ENCODE data around the gene CAMK2A.
A peak's percentile ranks its signal among the peaks of the same experiment; 100 is the strongest.

The CAMK2A gene

GRCh38 chr5:150184006-150184405 lies 105.6 kb downstream of the CAMK2A start:
- DNase-seq = no peak

- DNase-seq = no peak
Measured at GRCh38 chr5:150183436-150183835, 106.1 kb downstream of the CAMK2A start.

DNA sequence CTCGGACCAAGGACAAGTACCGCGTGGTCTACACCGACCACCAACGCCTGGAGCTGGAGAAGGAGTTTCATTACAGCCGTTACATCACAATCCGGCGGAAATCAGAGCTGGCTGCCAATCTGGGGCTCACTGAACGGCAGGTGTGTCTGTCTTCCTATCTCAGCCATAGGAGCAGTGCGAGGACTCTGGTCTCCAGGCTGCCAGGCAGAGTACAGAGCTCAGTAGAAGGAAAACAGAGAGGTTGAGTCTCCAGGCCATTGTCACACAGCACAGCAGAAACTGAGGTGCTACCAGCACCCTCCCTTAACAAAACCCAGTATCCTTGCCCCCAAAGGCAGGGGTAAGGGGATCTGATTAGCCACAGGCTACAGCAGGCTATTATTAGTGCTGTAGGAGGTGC lies 106.8 kb downstream of the CAMK2A start:
- DNase-seq = no peak

- no peak for DNase-seq
Measured at GRCh38 chr5:150181766-150182545, 107.6 kb downstream of the CAMK2A start.

- no peak for DNase-seq
Measured at GRCh38 chr5:150181027-150181426, 108.5 kb downstream of the CAMK2A start.

- peak; percentile 35 for DNase-seq
Measured at GRCh38 chr5:150180241-150181026, 109.1 kb downstream of the CAMK2A start.

DNA sequence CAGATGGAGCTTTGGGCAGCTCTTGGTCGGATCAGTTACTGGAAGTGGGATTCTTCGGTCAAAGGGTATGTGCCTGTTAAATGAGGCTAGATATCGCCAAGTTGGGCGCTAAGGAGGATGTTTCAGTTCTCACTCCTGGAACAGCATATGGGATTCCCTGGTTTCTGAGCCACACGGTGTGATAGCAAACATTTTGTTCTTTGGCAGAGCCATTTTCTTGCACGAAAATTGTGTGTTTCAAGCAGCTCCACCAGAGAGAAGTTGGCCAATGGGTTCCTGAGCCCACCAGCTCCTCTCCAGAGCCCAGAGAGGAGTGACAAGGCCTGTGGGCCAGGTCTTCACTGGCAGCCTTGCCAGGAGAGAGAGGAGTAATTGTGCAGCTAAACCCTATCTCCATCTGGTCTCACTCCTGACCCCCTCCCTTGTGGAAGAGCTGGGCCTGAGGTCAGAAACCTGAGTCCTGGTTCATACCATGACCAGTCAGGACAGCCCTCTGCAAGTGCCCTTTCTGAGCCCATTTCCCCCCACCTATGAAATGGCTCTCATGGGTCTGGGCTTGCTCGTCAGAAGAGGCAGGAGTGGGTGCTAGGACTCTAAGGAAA lies 110.5 kb downstream of the CAMK2A start:
- no peak for DNase-seq

- DNase-seq = no peak
Measured at GRCh38 chr5:150178262-150178661, 111.3 kb downstream of the CAMK2A start.

- no peak for DNase-seq
Measured at GRCh38 chr5:150177721-150178120, 111.9 kb downstream of the CAMK2A start.

DNA sequence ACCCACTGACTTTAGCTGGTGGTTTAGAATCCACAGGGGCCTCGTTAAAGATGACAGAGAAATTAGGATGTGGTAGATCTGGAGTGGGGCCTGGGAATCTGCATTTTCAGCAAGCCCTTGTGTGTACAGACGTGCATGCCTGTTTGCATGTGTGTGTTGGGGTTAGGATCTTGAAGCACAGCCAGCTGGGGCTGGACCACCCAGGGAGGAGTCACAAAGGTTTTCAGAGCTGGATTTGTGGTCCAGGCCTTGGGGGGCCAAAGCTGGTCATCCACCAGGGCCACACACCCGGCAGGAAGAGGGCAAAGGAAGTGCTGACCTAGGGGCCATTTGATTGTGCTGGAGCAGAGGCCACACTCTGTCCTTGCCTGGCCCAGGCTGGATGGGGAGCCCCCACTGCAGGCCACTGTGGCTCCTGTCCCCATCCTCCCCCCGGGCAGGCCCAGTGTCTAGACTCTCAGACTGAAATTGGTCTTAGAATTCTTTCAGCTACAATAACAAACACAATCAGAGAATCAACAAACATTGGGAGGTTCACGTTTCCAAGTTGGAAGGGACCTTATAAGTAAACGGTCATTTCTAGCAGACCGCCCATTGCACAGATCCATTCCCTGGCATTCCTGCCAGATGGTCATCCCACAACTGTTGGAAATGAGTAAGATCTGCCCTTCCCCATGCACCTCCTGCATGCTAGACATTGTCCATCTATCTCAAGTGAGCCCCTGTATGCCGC lies 112.7 kb downstream of the CAMK2A start:
- DNase-seq = no peak

GRCh38 chr5:150175536-150175935 lies 114.0 kb downstream of the CAMK2A start:
- peak; percentile 65 for DNase-seq

- no peak for DNase-seq
Measured at GRCh38 chr5:150175076-150175475, 114.5 kb downstream of the CAMK2A start.

- DNase-seq = no peak
Measured at GRCh38 chr5:150174285-150174684, 115.3 kb downstream of the CAMK2A start.

DNA sequence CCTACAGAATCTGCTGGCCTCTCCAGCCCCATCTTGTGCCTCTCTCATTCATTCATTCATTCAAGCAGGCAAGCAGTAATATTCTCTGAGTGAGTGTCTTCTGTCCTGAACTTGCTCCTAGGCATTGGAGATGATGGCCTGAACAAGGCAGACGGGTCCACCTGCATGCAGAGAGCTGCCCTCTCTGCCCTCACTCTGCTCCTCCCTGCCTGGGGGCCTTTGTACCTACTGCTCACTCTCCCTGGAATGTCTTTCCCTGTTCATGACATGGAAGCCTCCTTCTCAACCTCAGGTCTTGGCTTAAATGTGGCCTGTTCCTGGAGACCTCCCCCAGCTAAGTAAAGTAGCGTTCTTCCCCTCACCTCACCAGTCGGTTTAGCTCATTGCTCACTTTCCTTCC lies 116.4 kb downstream of the CAMK2A start:
- no peak for DNase-seq

DNA sequence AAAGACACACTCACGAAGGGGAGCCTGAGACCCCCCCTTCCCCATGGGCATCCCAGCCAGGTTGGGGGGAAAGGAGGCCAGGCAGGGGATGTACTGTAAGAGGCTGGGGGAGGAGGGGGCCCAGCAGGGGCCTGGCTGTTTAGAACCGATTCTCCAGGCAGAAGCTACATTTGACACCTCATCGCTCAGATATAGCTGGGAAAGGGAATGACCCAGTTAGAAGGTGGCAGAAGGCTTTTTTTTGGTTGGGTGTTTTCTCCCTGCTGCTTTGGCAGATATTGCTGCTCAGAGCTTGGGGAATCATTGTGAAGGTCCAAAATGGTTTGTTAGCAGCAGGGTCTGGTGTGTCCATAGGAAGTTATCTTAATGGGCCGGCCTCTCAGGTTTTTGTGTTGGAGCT lies 117.0 kb downstream of the CAMK2A start:
- no peak for DNase-seq

GRCh38 chr5:150172145-150172544 lies 117.4 kb downstream of the CAMK2A start:
- peak; percentile 55 for DNase-seq

Measured in hematopoietic multipotent progenitor cell treated with erythropoietin and hydrocortisone succinate and interleukin-3 and kit ligand, for 4 days (in vitro differentiated cells).